ENCODE results near the gene EDDM13. TPM values are rescaled to one million over a fixed set of nuclear protein-coding genes. Genes with fewer than 3 reads are reported as not detected.

The EDDM13 gene
- polyA plus RNA-seq, 2 of the 4 experiments (the other 2 are of a cell fraction) = not detected

DNA sequence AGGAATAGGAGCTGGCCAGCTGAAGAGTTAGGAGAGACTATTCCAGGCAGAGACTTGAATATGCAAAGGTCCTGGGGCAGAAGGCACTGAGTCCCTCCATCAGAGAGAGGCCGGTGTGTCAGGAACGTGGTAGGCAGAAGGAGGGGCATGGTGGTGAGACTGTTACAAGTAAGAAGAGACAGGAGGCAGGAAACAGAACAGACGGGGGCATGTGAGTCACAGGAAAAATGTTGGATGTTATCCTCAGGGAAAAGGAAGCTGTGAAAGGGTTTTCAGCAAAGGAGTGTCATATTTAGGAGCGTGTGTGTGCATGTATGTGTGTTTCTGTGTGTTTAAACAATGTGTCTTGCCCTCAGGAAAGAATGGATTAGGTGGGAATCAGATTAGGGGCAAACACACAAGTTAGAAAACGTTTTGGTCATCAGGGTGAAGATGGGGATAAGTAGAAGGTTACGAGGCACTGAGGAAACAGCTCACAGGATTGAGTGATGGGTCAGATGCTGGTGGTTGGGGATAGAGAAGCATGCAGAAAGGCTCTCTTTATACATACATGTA lies 1.1 kb downstream of the EDDM13 start:
- Histone ChIP-seq H3K4me2 (no peak overlapping the region), H3K4me1 (no peaks in the 10 kb centered on the region), H3K9me3 (peaks cover 15% of the 10 kb centered on the region), H3K4me3 (no peak overlapping the region), H3K27ac (no peak overlapping the region)
- POLR2A ChIA-PET = no interaction called here
- FAIRE-seq (no peak), ATAC-seq (no peak; a peak in 1 of 6 replicates), DNase-seq (ENCODE audit: low read depth in 1 of 2, low spot score in 1 of 2) (no peak)
- 37% methylated on average over 6 of the region's 6 CpGs for WGBS (ENCODE audit: missing lambda C conversion rate)
- CTCF ChIA-PET = interaction anchor here (1.9 kb wide), 1 partner anchor 197 kb away, joined by 7 read pairs; no protein-coding TSS in a partner anchor
- no peak for TF ChIP-seq ELK1 (IDR thresholded peaks at IDR 0.05; ENCODE audit: low read depth, low read length)

GRCh38 chr19:56282809-56283208 lies 10.3 kb downstream of the EDDM13 start:
- POLR2A ChIA-PET = interaction anchor here (0.6 kb wide), 1 partner anchor 28 kb away, joined by 4 read pairs; no protein-coding TSS in a partner anchor

GRCh38 chr19:56284746-56285145 lies 12.2 kb downstream of the EDDM13 start:
- peaks cover 3% of the 10 kb centered on the region; the same call in 1 of the 3 replicates for H3K9me3 ChIP-seq
- TF ChIP-seq KDM1A (IDR thresholded peaks at IDR 0.05; ENCODE audit: low read depth) (no peak), ESRRA (IDR thresholded peaks at IDR 0.05; ENCODE audit: borderline replicate concordance, low read length) (no peak), RARB (CRISPR knock-in tag; IDR thresholded peaks at IDR 0.05) (no peak), RAD21 (conservative IDR thresholded peaks at IDR 0.05 in 1 of 2, IDR thresholded peaks at IDR 0.05 in 1 of 2) (no peak), MAZ (IDR thresholded peaks at IDR 0.05; ENCODE audit: borderline replicate concordance, low read depth, low read length) (no peak), KDM5A (IDR thresholded peaks at IDR 0.05) (no peak), FOSB (CRISPR knock-in tag; IDR thresholded peaks at IDR 0.05) (no peak), MAX (IDR thresholded peaks at IDR 0.05) (no peak), PBX3 (IDR thresholded peaks at IDR 0.05) (no peak), HOXB5 (CRISPR knock-in tag; IDR thresholded peaks at IDR 0.05) (no peak), BCL3 (IDR thresholded peaks at IDR 0.05) (no peak), ATOH8 (CRISPR knock-in tag; IDR thresholded peaks at IDR 0.05; ENCODE audit: low read depth) (no peak), MAFK (IDR thresholded peaks at IDR 0.05; ENCODE audit: partially characterized antibody) (no peak), EP300 (IDR thresholded peaks at IDR 0.05) (no peak), POLR2AphosphoS2 (conservative IDR thresholded peaks at IDR 0.05; ENCODE audit: low read length) (no peak), CHD2 (IDR thresholded peaks at IDR 0.05; ENCODE audit: low read length, partially characterized antibody) (no peak)
- TF ChIP-seq, protein P1, sequence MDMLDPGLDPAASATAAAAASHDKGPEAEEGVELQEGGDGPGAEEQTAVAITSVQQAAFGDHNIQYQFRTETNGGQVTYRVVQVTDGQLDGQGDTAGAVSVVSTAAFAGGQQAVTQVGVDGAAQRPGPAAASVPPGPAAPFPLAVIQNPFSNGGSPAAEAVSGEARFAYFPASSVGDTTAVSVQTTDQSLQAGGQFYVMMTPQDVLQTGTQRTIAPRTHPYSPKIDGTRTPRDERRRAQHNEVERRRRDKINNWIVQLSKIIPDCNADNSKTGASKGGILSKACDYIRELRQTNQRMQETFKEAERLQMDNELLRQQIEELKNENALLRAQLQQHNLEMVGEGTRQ (IDR thresholded peaks at IDR 0.05) = no peak
- ChIA-PET POLR2A (no interaction called here), CTCF (no interaction called here)
- no peaks in the 10 kb centered on the region for H3K4me1 ChIP-seq
- no peak overlapping the region for H3K4me2 ChIP-seq
- H3K27ac ChIP-seq = no peak overlapping the region
- DNase-seq (ENCODE audit: low read depth in 1 of 2, low spot score in 1 of 2) = no peak
- 87% methylated on average over 3 of the region's 3 CpGs for WGBS (ENCODE audit: missing lambda C conversion rate)
- no peak overlapping the region for H3K4me3 ChIP-seq
- no peak for ATAC-seq
- peak; percentile 65 for FAIRE-seq

More at GRCh38 chr19:56282809-56283208, 10.3 kb downstream of the EDDM13 start:
- 90% methylated on average over 4 of the region's 4 CpGs for WGBS (ENCODE audit: missing lambda C conversion rate)
- peaks cover 14% of the 10 kb centered on the region for H3K9me3 ChIP-seq
- DNase-seq (ENCODE audit: low read depth in 1 of 2, low spot score in 1 of 2) (no peak), FAIRE-seq (no peak), ATAC-seq (no peak)
- no peak overlapping the region for H3K4me3 ChIP-seq
- CTCF ChIA-PET = interaction anchor here (0.7 to 1.3 kb wide), 4 partner anchors 11 to 192 kb away, joined by 3 to 4 read pairs (median 3); no protein-coding TSS in a partner anchor
- TF ChIP-seq HDAC2 (IDR thresholded peaks at IDR 0.05) = no peak
- TF ChIP-seq NFE2L2 (conservative IDR thresholded peaks at IDR 0.05; ENCODE audit: low read length) = peak; percentile 56; the same call in 1 of the 2 replicates
- no peak for TF ChIP-seq EP300 (IDR thresholded peaks at IDR 0.05)
- H3K27ac ChIP-seq = no peak overlapping the region
- H3K4me2 ChIP-seq = no peak overlapping the region
- no peaks in the 10 kb centered on the region for H3K4me1 ChIP-seq

Measured in A549 (cell line).